ENCODE results near the gene AKAP13.
A peak's percentile ranks its signal among the peaks of the same experiment; 100 is the strongest.
"Not testable (repeated sequence)": the region's sequence is repeated elsewhere in the genome, so short reads cannot be mapped to it uniquely, and the experiment has no call there.

Gene AKAP13

DNA sequence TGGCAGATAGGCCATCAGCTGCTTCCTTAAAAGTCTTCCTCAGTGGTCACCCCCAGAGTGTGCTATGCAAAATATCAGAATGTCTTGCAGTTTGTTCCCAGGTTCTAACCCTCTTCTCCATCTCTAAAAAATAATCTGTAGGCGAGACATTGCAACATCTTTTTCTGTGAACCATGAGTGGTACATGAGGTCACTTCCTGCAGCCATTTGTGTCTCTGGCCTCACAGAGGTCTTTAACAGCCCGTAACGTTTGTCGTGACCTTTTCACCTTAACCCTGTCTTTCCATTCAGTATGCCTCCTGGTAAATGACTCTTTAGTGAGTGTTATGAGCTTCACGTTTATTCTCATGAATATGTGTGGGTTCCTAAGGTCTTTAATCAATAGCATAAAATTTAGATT is 269.0 kb downstream of the AKAP13 start:
- Histone ChIP-seq H3K27me3 (no peaks in the 10 kb centered on the region), H3K9me3 (replicated peaks in 1 of 11) (no peaks in the 10 kb centered on the region), H3K4me3 (0 out of 20 replicates have a peak overlapping the region, but pooled peaks of 1 of the 10 experiments have one; percentile 1), H3K4me1 (peaks cover 0 to 63% (median 37%) of the 10 kb centered on the region in 10 experiments; a peak in 18 of 20 replicates), H3K4me2 (peak overlapping the region in 10 of 11 experiments; percentile 22 to 85 (median 67); a peak in 19 of 22 replicates), H3K27ac (peak overlapping the region in 10 of 11 experiments; percentile 24 to 72 (median 52); a peak in 19 of 22 replicates), H3K36me3 (peaks cover 61 to 99% (median 90%) of the 10 kb centered on the region in 11 experiments), H4K20me1 (peaks cover 0 to 100% (median 19%) of the 10 kb centered on the region in 11 experiments; a peak in 12 of 22 replicates), H3K9ac (peak overlapping the region in 7 of 11 experiments; percentile 2 to 54 (median 29); a peak in 7 of 22 replicates)
- TF ChIP-seq Cebpa-rat (IDR thresholded peaks at IDR 0.05): peak in 8 of 11 experiments; percentile 37 to 76 (median 44); a peak in 8 of 22 replicates

DNA sequence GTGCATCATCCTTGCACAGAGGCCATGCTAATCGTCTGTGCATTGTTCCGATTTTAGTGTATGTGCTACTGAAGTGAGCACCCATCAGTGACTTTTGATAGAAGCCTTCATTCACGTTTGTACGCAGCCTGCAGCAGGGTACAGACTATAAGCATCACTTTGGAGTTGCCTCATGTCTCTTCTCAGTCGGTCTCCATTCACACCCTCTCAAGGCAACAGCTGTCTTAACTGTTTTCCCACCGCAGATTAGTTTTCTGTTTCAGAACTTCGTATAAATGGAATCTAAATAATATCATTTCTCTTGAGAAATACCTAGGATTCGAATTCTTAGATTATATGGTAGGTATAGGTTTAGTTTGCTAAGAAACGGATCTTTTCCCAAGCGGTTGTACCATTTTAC is 271.1 kb downstream of the AKAP13 start:
- no peak overlapping the region for H3K9ac ChIP-seq
- H3K27ac ChIP-seq: no peak overlapping the region
- peaks cover 61 to 99% (median 90%) of the 10 kb centered on the region in 11 experiments for H3K36me3 ChIP-seq
- peaks cover 0 to 41% (median 29%) of the 10 kb centered on the region in 10 experiments; a peak in 18 of 20 replicates for H3K4me1 ChIP-seq
- TF ChIP-seq Cebpa-rat (IDR thresholded peaks at IDR 0.05): no peak
- no peaks in the 10 kb centered on the region for H3K27me3 ChIP-seq
- H4K20me1 ChIP-seq: peaks cover 0 to 100% (median 23%) of the 10 kb centered on the region in 11 experiments; a peak in 12 of 22 replicates
- no peak overlapping the region for H3K4me2 ChIP-seq
- no peaks in the 10 kb centered on the region for H3K9me3 ChIP-seq (replicated peaks in 1 of 11)
- no peak overlapping the region for H3K4me3 ChIP-seq

DNA sequence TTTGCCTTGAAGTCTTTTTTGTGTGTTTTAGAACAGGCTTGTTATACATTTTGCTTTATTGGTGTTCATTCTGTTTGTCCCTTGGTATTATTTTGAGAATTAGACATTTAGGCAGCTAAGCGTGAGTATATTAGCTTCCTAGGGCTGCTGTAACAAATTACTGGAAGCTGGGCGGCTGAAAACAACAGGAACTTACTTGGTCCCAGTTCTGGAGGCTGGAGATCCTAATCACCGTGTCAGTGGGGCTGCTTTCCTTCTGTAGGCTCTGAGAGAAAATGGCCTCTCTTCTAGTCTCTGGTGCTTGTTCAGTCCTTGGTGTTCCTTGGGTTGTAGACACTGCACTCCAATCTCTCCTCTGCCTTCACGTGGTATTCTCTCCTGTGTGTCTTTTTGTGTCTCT is 272.1 kb downstream of the AKAP13 start:
- TF ChIP-seq Cebpa-rat (IDR thresholded peaks at IDR 0.05): no peak
- peaks cover 61 to 99% (median 90%) of the 10 kb centered on the region in 11 experiments for H3K36me3 ChIP-seq
- no peak overlapping the region for H3K4me2 ChIP-seq
- peaks cover 0 to 100% (median 24%) of the 10 kb centered on the region in 11 experiments; a peak in 12 of 22 replicates for H4K20me1 ChIP-seq
- H3K4me1 ChIP-seq: peaks cover 0 to 32% (median 25%) of the 10 kb centered on the region in 10 experiments; a peak in 18 of 20 replicates
- H3K4me3 ChIP-seq: no peak overlapping the region
- no peak overlapping the region for H3K9ac ChIP-seq
- H3K27ac ChIP-seq: peak overlapping the region in 2 of 11 experiments; percentile 8 to 28; a peak in 2 of 22 replicates
- H3K27me3 ChIP-seq: no peaks in the 10 kb centered on the region
- no peaks in the 10 kb centered on the region for H3K9me3 ChIP-seq (replicated peaks in 1 of 11)

DNA sequence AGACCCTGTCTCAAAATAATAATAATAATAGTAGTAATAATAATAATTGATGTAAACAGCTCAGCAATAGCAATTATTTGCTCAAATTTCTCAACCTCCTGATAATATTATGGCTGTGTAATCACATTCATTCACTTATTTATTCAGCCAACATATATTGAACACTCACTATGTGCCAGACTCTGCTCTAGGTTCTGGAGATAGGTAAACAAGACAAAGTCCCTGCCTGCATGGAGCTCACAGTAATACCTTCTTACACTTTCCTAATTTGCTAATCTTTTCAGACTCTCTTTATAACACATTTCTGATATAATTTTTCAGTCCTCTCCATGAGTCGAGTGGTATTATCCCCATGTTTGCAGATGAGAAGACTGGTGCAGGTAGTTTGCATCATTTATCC is 276.7 kb downstream of the AKAP13 start:
- no peaks in the 10 kb centered on the region for H3K9me3 ChIP-seq (replicated peaks in 1 of 11)
- H3K4me3 ChIP-seq: no peak overlapping the region
- TF ChIP-seq Cebpa-rat (IDR thresholded peaks at IDR 0.05): no peak
- no peak overlapping the region for H3K9ac ChIP-seq
- peaks cover 0 to 100% (median 24%) of the 10 kb centered on the region in 11 experiments; a peak in 12 of 22 replicates for H4K20me1 ChIP-seq
- H3K27ac ChIP-seq: no peak overlapping the region
- no peaks in the 10 kb centered on the region for H3K27me3 ChIP-seq
- no peaks in the 10 kb centered on the region for H3K4me1 ChIP-seq
- H3K36me3 ChIP-seq: peaks cover 62 to 100% (median 100%) of the 10 kb centered on the region in 11 experiments
- no peak overlapping the region for H3K4me2 ChIP-seq

DNA sequence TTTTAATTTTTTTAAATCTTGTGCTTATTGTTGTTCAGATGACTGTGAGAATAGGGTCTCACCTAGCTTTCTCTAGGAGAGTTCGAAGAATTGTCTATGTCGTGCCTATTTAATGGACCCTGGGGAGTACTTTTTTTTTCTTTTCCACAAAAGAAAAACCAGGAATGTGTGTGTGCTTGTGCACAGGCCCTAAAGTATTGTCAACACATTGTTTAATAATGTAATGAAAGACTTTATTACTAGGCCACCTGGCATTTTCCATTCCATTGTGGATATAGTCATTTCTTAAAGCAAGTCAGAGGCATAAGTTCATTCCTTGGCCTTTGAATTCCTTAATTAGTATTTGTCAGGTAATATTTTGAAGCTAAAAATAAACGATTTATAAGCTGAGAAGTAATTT is 278.4 kb downstream of the AKAP13 start:
- Histone ChIP-seq H3K27me3 (no peaks in the 10 kb centered on the region), H3K9me3 (replicated peaks in 1 of 11) (0 out of 22 replicates have a peak, but pooled peaks cover 0 to 5% (median 0%) of the 10 kb centered on the region in 11 experiments)
- TF ChIP-seq Cebpa-rat (IDR thresholded peaks at IDR 0.05): no peak

DNA sequence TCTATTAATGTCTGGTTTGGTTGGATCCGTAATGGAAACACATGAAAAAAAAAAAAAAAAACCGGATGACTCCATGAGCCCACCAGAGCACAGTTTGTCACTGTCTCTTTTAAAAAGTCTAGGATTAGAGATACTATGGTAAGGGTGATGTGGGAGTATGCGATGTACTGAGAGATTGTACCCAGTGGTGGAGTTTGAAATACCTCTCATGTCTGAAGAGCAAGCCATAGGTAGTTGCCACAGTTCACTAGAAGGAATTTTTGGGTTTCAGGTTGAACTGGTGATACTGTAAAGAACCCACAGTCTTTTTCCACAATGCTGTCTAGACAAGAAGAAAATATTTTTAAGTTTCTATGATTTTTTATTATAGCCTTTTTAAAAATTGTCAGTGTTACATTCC is 281.5 kb downstream of the AKAP13 start:
- no peak overlapping the region for H3K4me2 ChIP-seq
- H3K9me3 ChIP-seq (replicated peaks in 1 of 11): peaks cover 0 to 20% (median 11%) of the 10 kb centered on the region in 11 experiments; a peak in 17 of 22 replicates
- no peaks in the 10 kb centered on the region for H3K27me3 ChIP-seq
- no peak overlapping the region for H3K9ac ChIP-seq
- H3K4me3 ChIP-seq: no peak overlapping the region
- peaks cover 0 to 7% (median 2%) of the 10 kb centered on the region in 10 experiments; a peak in 8 of 20 replicates for H3K4me1 ChIP-seq
- no peak for TF ChIP-seq Cebpa-rat (IDR thresholded peaks at IDR 0.05)
- H4K20me1 ChIP-seq: peaks cover 0 to 96% (median 22%) of the 10 kb centered on the region in 11 experiments; a peak in 12 of 22 replicates
- no peak overlapping the region for H3K27ac ChIP-seq
- peaks cover 62 to 100% (median 94%) of the 10 kb centered on the region in 11 experiments for H3K36me3 ChIP-seq

More for the DNA sequence above, 278.4 kb downstream of the AKAP13 start:
- H3K9ac ChIP-seq: no peak overlapping the region
- no peak overlapping the region for H3K27ac ChIP-seq
- H3K4me2 ChIP-seq: no peak overlapping the region
- no peaks in the 10 kb centered on the region for H3K4me1 ChIP-seq
- H3K36me3 ChIP-seq: peaks cover 65 to 100% (median 100%) of the 10 kb centered on the region in 11 experiments
- H4K20me1 ChIP-seq: peaks cover 0 to 100% (median 26%) of the 10 kb centered on the region in 11 experiments; a peak in 12 of 22 replicates
- H3K4me3 ChIP-seq: no peak overlapping the region

DNA sequence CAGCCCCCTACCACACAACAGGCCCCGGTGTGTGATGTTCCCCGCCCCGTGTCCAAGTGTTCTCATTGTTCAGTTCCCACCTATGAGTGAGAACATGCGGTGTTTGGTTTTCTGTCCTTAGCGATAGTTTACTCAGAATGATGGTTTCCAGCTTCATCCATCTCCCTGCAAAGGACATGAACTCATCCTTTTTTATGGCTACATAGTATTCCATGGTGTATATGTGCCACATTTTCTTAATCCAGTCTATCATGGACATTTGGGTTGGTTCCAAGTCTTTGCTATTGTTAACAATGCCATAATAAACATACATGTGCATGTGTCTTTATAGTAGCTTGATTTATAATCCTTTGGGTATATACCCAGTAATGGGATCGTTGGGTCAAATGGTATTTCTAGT is 285.3 kb downstream of the AKAP13 start:
- Histone ChIP-seq H3K9me3 (replicated peaks in 1 of 11) (peaks cover 0 to 20% (median 11%) of the 10 kb centered on the region in 11 experiments; a peak in 17 of 22 replicates), H3K36me3 (peaks cover 80 to 100% (median 97%) of the 10 kb centered on the region in 11 experiments), H3K4me1 (peaks cover 7 to 26% (median 13%) of the 10 kb centered on the region in 10 experiments; a peak in 15 of 20 replicates), H4K20me1 (peaks cover 0 to 96% (median 14%) of the 10 kb centered on the region in 11 experiments; a peak in 11 of 22 replicates)
- not testable (repeated sequence) for H3K27ac ChIP-seq, H3K9ac ChIP-seq, H3K4me2 ChIP-seq, H3K4me3 ChIP-seq, H3K27me3 ChIP-seq

DNA sequence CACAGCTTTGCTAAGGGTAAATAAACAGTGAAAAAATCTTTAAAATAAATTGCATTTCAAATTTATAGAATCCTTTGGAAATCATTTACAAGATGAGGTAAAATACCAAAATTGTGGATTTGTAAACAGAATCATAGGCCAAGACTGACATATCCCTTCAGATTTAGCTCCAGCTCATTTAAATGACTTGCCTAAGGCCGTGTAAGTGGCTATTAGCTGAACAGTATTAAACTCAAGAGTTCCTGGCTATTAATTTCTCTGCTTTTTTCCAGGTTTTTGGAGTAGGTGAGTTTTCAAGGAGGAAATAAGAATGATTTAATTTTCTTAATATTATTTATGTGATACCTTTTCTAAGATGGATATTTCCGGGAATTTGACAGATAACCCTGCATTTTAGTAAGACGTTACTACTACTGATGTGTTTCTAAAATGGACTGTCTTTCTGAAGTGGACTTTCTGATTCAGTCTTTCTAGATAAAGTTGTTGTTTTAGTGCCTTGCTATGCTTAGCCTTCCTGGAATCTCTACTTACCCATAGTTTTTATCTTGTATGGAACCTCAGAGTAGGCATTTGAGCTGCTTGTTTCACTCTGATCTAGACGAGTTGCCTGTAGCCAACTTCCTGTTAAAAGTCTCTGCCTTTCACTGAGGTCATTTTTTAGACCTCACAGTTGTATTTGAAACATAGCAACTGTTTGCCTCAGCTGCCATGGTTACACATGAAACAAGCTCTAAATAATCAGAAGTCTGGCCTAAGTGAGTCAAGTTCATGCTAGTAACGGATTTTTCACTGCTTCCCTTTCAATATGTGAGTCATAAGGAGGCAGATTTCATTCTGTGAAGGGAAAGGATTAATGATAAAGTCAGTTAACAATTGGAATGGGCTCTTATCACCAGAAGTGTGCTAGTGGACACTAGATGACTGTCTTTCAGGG is 287.4 kb downstream of the AKAP13 start:
- TF ChIP-seq Cebpa-rat (IDR thresholded peaks at IDR 0.05): no peak
- Histone ChIP-seq H3K36me3 (peaks cover 85 to 100% (median 97%) of the 10 kb centered on the region in 11 experiments), H3K27me3 (no peaks in the 10 kb centered on the region), H3K9ac (peak overlapping the region in 4 of 11 experiments; percentile 6 to 72 (median 64); a peak in 8 of 22 replicates), H3K27ac (peak overlapping the region in 10 of 11 experiments; percentile 4 to 87 (median 50); a peak in 14 of 22 replicates), H3K9me3 (replicated peaks in 1 of 11) (peaks cover 0 to 20% (median 11%) of the 10 kb centered on the region in 11 experiments; a peak in 17 of 22 replicates), H3K4me1 (peaks cover 7 to 26% (median 13%) of the 10 kb centered on the region in 10 experiments; a peak in 15 of 20 replicates), H4K20me1 (peaks cover 0 to 96% (median 26%) of the 10 kb centered on the region in 11 experiments; a peak in 12 of 22 replicates), H3K4me2 (peak overlapping the region in 9 of 11 experiments; percentile 2 to 61 (median 24); a peak in 10 of 22 replicates), H3K4me3 (no peak overlapping the region)

Measured in BLaER1 treated with 17β-estradiol and CSF1 and Interleukin-3, amounts not matched to agents 10 nM and 100 nM (cell line).